Measurements from ENCODE around the gene TSFM. TPM values are rescaled to one million over a fixed set of nuclear protein-coding genes. Genes with fewer than 3 reads are reported as not detected.

TSFM gene
- total RNA-seq, 1 experiment from 2014 or later = 53.2 TPM

- Histone ChIP-seq H3K9me3 (ENCODE audit: control insufficient read depth in 1 of 2, insufficient read depth in 1 of 2, low read depth in 1 of 2, low read length in 2 of 2) (no peaks in the 10 kb centered on the region), H3K27me3 (ENCODE audit: insufficient read depth, low read length) (no peaks in the 10 kb centered on the region), H3K4me1 (ENCODE audit: control insufficient read depth in 1 of 2, insufficient read depth in 2 of 2, low read length in 2 of 2) (peaks cover 25 to 68% of the 10 kb centered on the region in 2 experiments), H3K4me2 (ENCODE audit: low read length) (no peak overlapping the region), H4K20me1 (ENCODE audit: insufficient read depth) (0 out of 2 replicates have a peak, but pooled peaks cover 6% of the 10 kb centered on the region), H3K79me2 (ENCODE audit: insufficient read depth, low read length) (peaks cover 96% of the 10 kb centered on the region), H2AFZ (ENCODE audit: low read depth, low read length, poor library complexity, severe bottlenecking) (no peak overlapping the region), H3K9me2 (ENCODE audit: insufficient read depth) (no peaks in the 10 kb centered on the region), H3K9ac (ENCODE audit: low read length) (no peak overlapping the region), H3K36me3 (ENCODE audit: control insufficient read depth in 1 of 2, insufficient read depth in 2 of 2, low read length in 2 of 2) (no peaks in the 10 kb centered on the region), H3K27ac (ENCODE audit: low read depth, low read length) (no peak overlapping the region), H3K4me3 (replicated peaks in 1 of 2; ENCODE audit: low read depth in 1 of 2, low read length in 2 of 2) (no peak overlapping the region)
- BruUV-seq (replicated peaks) = no TSS peak
- intact Hi-C loops (cut with micrococcal nuclease) = no loop called here
- ATAC-seq (no peak), DNase-seq (ENCODE audit: low read depth, low spot score) (no peak)
- RAD21 ChIA-PET (ENCODE audit: low non-redundant PET in 1 of 2, low total read pairs in 2 of 2, uncharacterized antibody in 2 of 2, unreplicated experiment in 2 of 2) = no interaction called here
- POLR2A ChIA-PET = no interaction called here
- TF ChIP-seq EZH2phosphoT487 (IDR thresholded peaks at IDR 0.05; ENCODE audit: borderline replicate concordance) = no peak
- TF ChIP-seq POLR2AphosphoS5 (IDR thresholded peaks at IDR 0.05; ENCODE audit: low read depth, low read length) = no peak
- TF ChIP-seq MAX (IDR thresholded peaks at IDR 0.05) = no peak
- TF ChIP-seq ELF1 (IDR thresholded peaks at IDR 0.05; ENCODE audit: borderline replicate concordance, low read depth) = no peak
- TF ChIP-seq ATF3 (IDR thresholded peaks at IDR 0.05) = no peak
- TF ChIP-seq RAD21 (IDR thresholded peaks at IDR 0.05; ENCODE audit: low read depth) = no peak
- TF ChIP-seq FOSL1 (IDR thresholded peaks at IDR 0.05; ENCODE audit: low read depth) = no peak
- TF ChIP-seq TCF7L2 (IDR thresholded peaks at IDR 0.05; ENCODE audit: borderline replicate concordance, extremely low read depth, insufficient read depth, insufficient read length) = no peak
- CTCF ChIA-PET = no interaction called here
These were observed 57.4 kb downstream of the TSFM start for GRCh38 chr12:57839996-57840395.

- H4K20me1 ChIP-seq (ENCODE audit: insufficient read depth) = 0 out of 2 replicates have a peak, but pooled peaks cover 6% of the 10 kb centered on the region
- POLR2A ChIA-PET = no interaction called here
- TF ChIP-seq ELF1 (IDR thresholded peaks at IDR 0.05; ENCODE audit: borderline replicate concordance, low read depth) (no peak), CBX3 (IDR thresholded peaks at IDR 0.05; ENCODE audit: low read depth) (no peak), SIN3A (IDR thresholded peaks at IDR 0.05; ENCODE audit: low read depth) (no peak), JUND (IDR thresholded peaks at IDR 0.05) (no peak), ZFX (IDR thresholded peaks at IDR 0.05) (no peak), EGR1 (IDR thresholded peaks at IDR 0.05; ENCODE audit: low read depth) (no peak), CTCF (IDR thresholded peaks at IDR 0.05 in 2 of 3, conservative IDR thresholded peaks at IDR 0.05 in 1 of 3; ENCODE audit: borderline replicate concordance in 1 of 3, insufficient read depth in 1 of 3, low read depth in 2 of 3, low read length in 2 of 3) (no peak), MAX (IDR thresholded peaks at IDR 0.05) (no peak), FOSL1 (IDR thresholded peaks at IDR 0.05; ENCODE audit: low read depth) (no peak), POLR2A (IDR thresholded peaks at IDR 0.05; ENCODE audit: borderline replicate concordance, extremely low read depth, insufficient read depth, insufficient read length) (no peak), EZH2phosphoT487 (IDR thresholded peaks at IDR 0.05; ENCODE audit: borderline replicate concordance) (no peak), ZBTB33 (IDR thresholded peaks at IDR 0.05; ENCODE audit: extremely low read depth, insufficient replicate concordance, low read length) (no peak), YY1 (IDR thresholded peaks at IDR 0.05; ENCODE audit: extremely low read depth, insufficient replicate concordance, low read depth, low read length) (no peak)
- H2AFZ ChIP-seq (ENCODE audit: low read depth, low read length, poor library complexity, severe bottlenecking) = no peak overlapping the region
- no peak overlapping the region for H3K27ac ChIP-seq (ENCODE audit: low read depth, low read length)
- RAD21 ChIA-PET (ENCODE audit: low non-redundant PET in 1 of 2, low total read pairs in 2 of 2, uncharacterized antibody in 2 of 2, unreplicated experiment in 2 of 2) = no interaction called here
- H3K9me3 ChIP-seq (ENCODE audit: control insufficient read depth in 1 of 2, insufficient read depth in 1 of 2, low read depth in 1 of 2, low read length in 2 of 2) = no peaks in the 10 kb centered on the region
- no TSS peak for BruUV-seq (replicated peaks)
- ATAC-seq (no peak), DNase-seq (ENCODE audit: low read depth, low spot score) (no peak)
- H3K4me1 ChIP-seq (ENCODE audit: control insufficient read depth in 1 of 2, insufficient read depth in 2 of 2, low read length in 2 of 2) = peaks cover 25 to 68% of the 10 kb centered on the region in 2 experiments
- CTCF ChIA-PET = no interaction called here
- intact Hi-C loops (cut with micrococcal nuclease) = no loop called here
- H3K36me3 ChIP-seq (ENCODE audit: control insufficient read depth in 1 of 2, insufficient read depth in 2 of 2, low read length in 2 of 2) = no peaks in the 10 kb centered on the region
- H3K4me3 ChIP-seq (replicated peaks in 1 of 2; ENCODE audit: low read depth in 1 of 2, low read length in 2 of 2) = no peak overlapping the region
- no peak overlapping the region for H3K4me2 ChIP-seq (ENCODE audit: low read length)
- no peak overlapping the region for H3K9ac ChIP-seq (ENCODE audit: low read length)
- no peaks in the 10 kb centered on the region for H3K9me2 ChIP-seq (ENCODE audit: insufficient read depth)
- no peaks in the 10 kb centered on the region for H3K27me3 ChIP-seq (ENCODE audit: insufficient read depth, low read length)
- H3K79me2 ChIP-seq (ENCODE audit: insufficient read depth, low read length) = peaks cover 98% of the 10 kb centered on the region
These were observed 58.1 kb downstream of the TSFM start for GRCh38 chr12:57840726-57841125.
